ENCODE results near the gene F8. TPM values are rescaled to one million over a fixed set of nuclear protein-coding genes. Genes with fewer than 3 reads are reported as not detected.
A peak's percentile ranks its signal among the peaks of the same experiment; 100 is the strongest.

F8 gene
- total and polyA plus RNA-seq, 10 of the 15 experiments (the other 5 are each of a cell fraction or from before 2014, with no cell fraction given): 3.0 to 8.1 (median 5.1) TPM

DNA sequence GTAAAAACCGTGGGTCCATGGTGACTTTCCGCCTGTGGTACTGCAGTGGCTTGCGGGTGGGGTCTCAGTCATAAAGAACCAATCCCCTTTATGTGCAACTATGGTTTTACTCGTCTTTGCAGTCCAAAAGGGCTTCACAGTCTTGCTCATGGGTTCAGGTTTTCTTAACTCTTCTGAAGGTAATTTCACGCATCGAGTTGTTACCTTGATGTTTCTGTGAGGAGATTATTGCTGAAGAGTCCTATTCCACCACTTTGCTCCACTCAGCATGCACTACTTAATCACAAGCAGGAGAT is 41.5 kb downstream of the F8 start:
- DNase-seq (ENCODE audit: low read depth, low spot score): no peak
- H3K4me2 ChIP-seq (ENCODE audit: control insufficient read depth, insufficient read depth): peak overlapping the region; percentile 84
- POLR2A ChIA-PET: no interaction called here
- H3K79me2 ChIP-seq (ENCODE audit: control insufficient read depth, insufficient read depth, low read length): no peaks in the 10 kb centered on the region
- H3K36me3 ChIP-seq (ENCODE audit: control insufficient read depth in 2 of 2, insufficient read depth in 2 of 2, low read length in 1 of 2): no peaks in the 10 kb centered on the region
- intact Hi-C loops (cut with micrococcal nuclease; ENCODE audit: unreplicated experiment): loop anchor here (1.0 to 10.0 kb wide), 6 partner anchors 64 to 841 kb away; partner anchors contain the start of gene VBP1
- in situ Hi-C loops (cut with MboI): loop anchor here (5.0 kb wide), 1 partner anchor 76 kb away; no protein-coding TSS in a partner anchor
- CTCF ChIA-PET: interaction anchor here (0.9 to 11.2 kb wide), 5 partner anchors 10 to 155 kb away, joined by 3 to 181 read pairs (median 3); no protein-coding TSS in a partner anchor
- no peak for TF ChIP-seq JUNB (IDR thresholded peaks at IDR 0.05)
- TF ChIP-seq, protein P1, sequence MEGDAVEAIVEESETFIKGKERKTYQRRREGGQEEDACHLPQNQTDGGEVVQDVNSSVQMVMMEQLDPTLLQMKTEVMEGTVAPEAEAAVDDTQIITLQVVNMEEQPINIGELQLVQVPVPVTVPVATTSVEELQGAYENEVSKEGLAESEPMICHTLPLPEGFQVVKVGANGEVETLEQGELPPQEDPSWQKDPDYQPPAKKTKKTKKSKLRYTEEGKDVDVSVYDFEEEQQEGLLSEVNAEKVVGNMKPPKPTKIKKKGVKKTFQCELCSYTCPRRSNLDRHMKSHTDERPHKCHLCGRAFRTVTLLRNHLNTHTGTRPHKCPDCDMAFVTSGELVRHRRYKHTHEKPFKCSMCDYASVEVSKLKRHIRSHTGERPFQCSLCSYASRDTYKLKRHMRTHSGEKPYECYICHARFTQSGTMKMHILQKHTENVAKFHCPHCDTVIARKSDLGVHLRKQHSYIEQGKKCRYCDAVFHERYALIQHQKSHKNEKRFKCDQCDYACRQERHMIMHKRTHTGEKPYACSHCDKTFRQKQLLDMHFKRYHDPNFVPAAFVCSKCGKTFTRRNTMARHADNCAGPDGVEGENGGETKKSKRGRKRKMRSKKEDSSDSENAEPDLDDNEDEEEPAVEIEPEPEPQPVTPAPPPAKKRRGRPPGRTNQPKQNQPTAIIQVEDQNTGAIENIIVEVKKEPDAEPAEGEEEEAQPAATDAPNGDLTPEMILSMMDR (IDR thresholded peaks at IDR 0.05 in 2 of 3, conservative IDR thresholded peaks at IDR 0.05 in 1 of 3; ENCODE audit: control insufficient read depth in 2 of 3, extremely low read depth in 1 of 3, insufficient read depth in 1 of 3, low read depth in 3 of 3, low read length in 3 of 3): no peak
- peak; percentile 31; the same call in 1 of the 2 replicates for TF ChIP-seq RUNX3 (IDR thresholded peaks at IDR 0.05; ENCODE audit: low read length)
- no peak for TF ChIP-seq NFXL1 (IDR thresholded peaks at IDR 0.05; ENCODE audit: borderline replicate concordance)
- 0 out of 2 replicates have a peak overlapping the region, but pooled peaks have one; percentile 24 for H3K27ac ChIP-seq (ENCODE audit: control insufficient read depth, insufficient read depth)
- H3K4me3 ChIP-seq: no peak overlapping the region
- FAIRE-seq: no peak
- ATAC-seq: no peak
- no peaks in the 10 kb centered on the region for H3K27me3 ChIP-seq (replicated peaks in 1 of 2; ENCODE audit: control insufficient read depth in 2 of 2, insufficient read depth in 2 of 2, low read length in 1 of 2)
- 20% methylated on average over 6 of the region's 6 CpGs for WGBS (ENCODE audit: insufficient coverage, insufficient replicate concordance, low lambda C conversion rate, missing lambda C conversion rate)
- H3K9me3 ChIP-seq (replicated peaks; ENCODE audit: control insufficient read depth, insufficient read depth, low read length): no peaks in the 10 kb centered on the region
- SMC1A ChIA-PET (ENCODE audit: uncharacterized antibody, unreplicated experiment): interaction anchor here (1.0 to 12.7 kb wide), 5 partner anchors 11 to 76 kb away, joined by 3 to 145 read pairs (median 6); no protein-coding TSS in a partner anchor
- no peaks in the 10 kb centered on the region for H4K20me1 ChIP-seq (ENCODE audit: control insufficient read depth, insufficient read depth)
- peak overlapping the region; percentile 99 for H2AFZ ChIP-seq (ENCODE audit: control insufficient read depth, low read depth, low read length)
- BruUV-seq (replicated peaks): no TSS peak
- peaks cover 4% of the 10 kb centered on the region; the same call in 1 of the 2 replicates for H3K4me1 ChIP-seq (ENCODE audit: control insufficient read depth, insufficient read depth, low read length)
- RAD21 ChIA-PET (ENCODE audit: unreplicated experiment): interaction anchor here (1.6 to 2.0 kb wide), 3 partner anchors 63 to 76 kb away, joined by 4 to 10 read pairs (median 9); no protein-coding TSS in a partner anchor
- H3K9ac ChIP-seq (ENCODE audit: control insufficient read depth, insufficient read depth, low read length): peak overlapping the region; percentile 44; the same call in 1 of the 2 replicates
